Right lobe of liver (tissue), 6 donors: ENCODE measurements around the gene FILIP1L. TPM values are rescaled to one million over a fixed set of nuclear protein-coding genes. Genes with fewer than 3 reads are reported as not detected.

Source experiments
- ATAC-seq, 4 donors: fragments of 200-7000 bp; cut with Tn5 transposase; one replicate each; pipeline ENCODE4 v1.9.1; 2020; ENCODE audit warnings: mild to moderate bottlenecking in 4 of 4, moderate library complexity in 4 of 4
- DNase-seq, 3 donors: peaks; one replicate each; pipeline ENCODE4 v3.0.0-alpha.2; 2020
- H3K27ac ChIP-seq, 3 donors: fragments of 200-600 bp; one replicate each; pipeline ENCODE4 v1.8.0; 2022
- H3K27me3 ChIP-seq, 2 donors: fragments of 200-600 bp; one replicate each; pipeline ENCODE4 v1.8.0; 2022
- H3K36me3 ChIP-seq, 4 donors: fragments of 200-600 bp; sonication (generic) in 1 of 4; one replicate each; pipeline versions ENCODE4 v1.5.1 to v1.8.0; 2017 to 2022; ENCODE audit warnings: control low read depth in 1 of 4
- H3K4me1 ChIP-seq, 4 donors: fragments of 200-600 bp; sonication (generic) in 1 of 4; one replicate each; pipeline versions ENCODE4 v1.5.1 to v1.8.0; 2017 to 2022; ENCODE audit warnings: control low read depth in 1 of 4
- H3K4me3 ChIP-seq, 3 donors: fragments of 200-600 bp; one replicate each; pipeline ENCODE4 v1.8.0; 2022
- H3K9me3 ChIP-seq, 4 donors: fragments of 200-600 bp; sonication (generic) in 1 of 4; one replicate each; pipeline versions ENCODE4 v1.5.1 to v1.8.0; 2017 to 2022; ENCODE audit warnings: control low read depth in 1 of 4
- CTCF ChIP-seq, 4 donors: fragments of 200-600 bp in 3 of 4; fragments of 450-650 bp in 1 of 4; IDR thresholded peaks; one replicate each; pipeline versions ENCODE4 v1.5.1 to v1.8.0; 2016 to 2022; ENCODE audit warnings: antibody characterized with exemption in 4 of 4, mild to moderate bottlenecking in 2 of 4
- POLR2A ChIP-seq: fragments of 450-650 bp; IDR thresholded peaks from one replicate; pipeline ENCODE4 v1.6.1; 2017; ENCODE audit warnings: antibody characterized with exemption, mild to moderate bottlenecking
- WGBS: methylation state at CpG from one replicate; pipeline ENCODE4 v1.1.6; 2018; ENCODE audit warnings: low coverage, low lambda C conversion rate; ENCODE audit not compliant: insufficient coverage; ENCODE audit errors: missing lambda C conversion rate; 5-methylcytosine and 5-hydroxymethylcytosine counted together
- intact Hi-C, 2 donors: fragments of 100-400 bp; cut with DNase I; formaldehyde crosslinking; loops; one replicate each; pipeline versions ENCODE4 v1.11.2 to v1.14.1; 2022
- total RNA-seq, 6 experiments: library from RNA; depleted of rRNA in 2 of 6; stranded (reverse); fragments of >200 nt in 2 of 6; fragmentation: NEBNext Ultra II Directional in 3 of 6; extraction: Animal tissue kit (Norgen Biotek cat#: 25700) in 3 of 6; gene quantifications; one replicate each; pipeline versions ENCODE4 v1.1.0 to v1.2.4, GENCODE V29; 2016 to 2023
- donor health status: DM: no; HTN: yes; CAD: no.
- donor health status: DM: no; HTN: no; CAD: no.
- donor health status: DM: no; HTN: no; CAD: no.
- donor health status: DM: no; HTN: yes; CAD: no.
- donor health status: DM: no; HTN: yes; CAD: no.

The FILIP1L gene
- total RNA-seq, 6 experiments from 2014 or later: 0.97 to 10.8 (median 3.6) TPM

GRCh38 chr3:99980606-99981005, 133.7 kb downstream of the FILIP1L start:
- intact Hi-C loops: no loop called here
- Histone ChIP-seq H3K4me3 (no peak overlapping the region), H3K27ac (no peak overlapping the region), H3K4me1 (no peaks in the 10 kb centered on the region), H3K9me3 (no peaks in the 10 kb centered on the region), H3K27me3 (no peaks in the 10 kb centered on the region), H3K36me3 (no peaks in the 10 kb centered on the region)
- WGBS: 91% methylated on average over 3 of the region's 3 CpGs
- ATAC-seq (no peak), DNase-seq (no peak)
- TF ChIP-seq CTCF (IDR thresholded peaks at IDR 0.05) (no peak), POLR2A (no peak)

DNA sequence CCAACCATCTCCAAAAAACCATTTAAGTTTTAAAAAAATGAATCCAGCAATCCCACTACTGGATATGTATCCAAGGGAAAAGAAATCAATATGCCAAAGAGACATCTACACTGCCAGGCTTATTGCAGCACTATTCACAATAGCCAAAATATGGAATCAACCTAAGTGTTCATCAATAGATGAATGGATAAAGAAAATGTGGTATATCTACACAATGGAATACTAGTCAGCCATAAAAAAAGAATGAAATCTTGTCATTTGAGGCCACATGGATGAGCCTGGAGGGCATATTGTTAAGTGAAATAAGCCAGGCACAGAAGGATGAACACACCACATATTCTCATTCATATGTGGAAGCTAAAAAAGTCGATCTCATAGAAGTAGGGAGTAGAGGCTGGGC, 136.1 kb downstream of the FILIP1L start:
- intact Hi-C loops: no loop called here
- ATAC-seq: no peak
- Histone ChIP-seq H3K9me3 (no peaks in the 10 kb centered on the region), H3K4me1 (no peaks in the 10 kb centered on the region), H3K4me3 (no peak overlapping the region), H3K36me3 (no peaks in the 10 kb centered on the region), H3K27ac (no peak overlapping the region), H3K27me3 (no peaks in the 10 kb centered on the region)
- no peak for TF ChIP-seq POLR2A
- TF ChIP-seq CTCF (IDR thresholded peaks at IDR 0.05): no peak
- WGBS: 100% methylated on average over 1 of the region's 1 CpG
- DNase-seq: no peak

GRCh38 chr3:99976584-99976983, 137.7 kb downstream of the FILIP1L start:
- H3K4me3 ChIP-seq: no peak overlapping the region
- DNase-seq (no peak), ATAC-seq (no peak)
- no peaks in the 10 kb centered on the region for H3K27me3 ChIP-seq
- no peaks in the 10 kb centered on the region for H3K36me3 ChIP-seq
- H3K27ac ChIP-seq: no peak overlapping the region
- no peaks in the 10 kb centered on the region for H3K9me3 ChIP-seq
- TF ChIP-seq POLR2A (no peak), CTCF (IDR thresholded peaks at IDR 0.05) (no peak)
- H3K4me1 ChIP-seq: no peaks in the 10 kb centered on the region
- intact Hi-C loops: no loop called here

DNA sequence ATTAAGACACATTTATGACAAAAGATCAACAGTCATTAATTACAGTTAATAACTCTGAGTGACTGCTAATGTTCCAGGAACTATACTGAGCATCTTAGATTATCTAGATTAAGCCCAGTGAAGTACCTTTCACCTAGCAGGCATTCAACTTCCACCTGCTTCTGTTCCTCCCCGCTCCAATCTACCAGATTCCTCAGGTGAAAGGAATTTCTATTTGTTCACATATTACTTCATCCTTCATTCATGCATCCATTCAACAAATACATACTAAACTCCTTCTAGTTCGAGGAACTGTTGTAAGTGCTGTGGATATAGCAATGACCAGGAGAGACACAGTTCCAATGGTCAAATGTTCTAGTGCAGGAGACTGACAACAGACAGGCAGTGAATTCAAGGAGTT, 139.3 kb downstream of the FILIP1L start:
- DNase-seq: no peak
- no peaks in the 10 kb centered on the region for H3K9me3 ChIP-seq
- 95% methylated on average over 2 of the region's 2 CpGs for WGBS
- H3K27me3 ChIP-seq: no peaks in the 10 kb centered on the region
- H3K4me3 ChIP-seq: no peak overlapping the region
- H3K4me1 ChIP-seq: no peaks in the 10 kb centered on the region
- H3K36me3 ChIP-seq: no peaks in the 10 kb centered on the region
- H3K27ac ChIP-seq: no peak overlapping the region
- no peak for TF ChIP-seq CTCF (IDR thresholded peaks at IDR 0.05)
- TF ChIP-seq POLR2A: no peak
- intact Hi-C loops: no loop called here
- ATAC-seq: no peak

DNA sequence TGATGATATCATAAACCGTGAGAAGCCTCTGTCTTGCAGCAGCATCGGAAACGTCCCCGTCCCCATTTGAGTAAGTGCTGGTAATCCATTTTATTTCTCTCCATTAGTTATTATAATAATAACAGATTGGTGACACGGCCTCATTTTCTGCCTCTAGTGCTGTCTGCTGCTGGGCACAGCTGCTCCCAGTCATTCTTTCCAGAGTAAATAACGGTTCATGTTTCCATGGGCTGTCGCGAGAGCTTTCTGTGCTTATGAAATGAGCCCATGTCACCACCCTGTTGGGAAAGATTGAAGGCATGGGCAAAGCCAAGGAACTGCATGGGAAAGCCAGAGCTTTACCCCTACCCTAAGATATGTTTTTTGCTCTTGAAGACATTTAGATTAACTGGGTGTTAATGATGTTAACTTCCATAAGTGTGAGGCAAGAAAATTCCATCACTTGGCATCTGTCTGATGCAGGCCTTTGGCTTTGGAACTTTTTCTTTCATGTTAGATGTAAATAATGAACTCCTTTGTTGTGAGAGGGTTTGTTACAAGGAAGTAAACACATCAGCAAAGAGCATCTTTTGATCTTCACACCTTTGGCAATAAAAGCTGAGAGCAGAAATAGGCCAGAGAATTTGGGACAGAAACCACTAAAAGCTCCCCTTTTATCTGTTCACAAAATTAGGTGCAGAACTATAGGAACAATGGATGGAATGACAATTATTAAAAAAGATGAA, 141.8 kb downstream of the FILIP1L start:
- ATAC-seq: no peak
- DNase-seq: no peak
- TF ChIP-seq POLR2A: no peak
- TF ChIP-seq CTCF (IDR thresholded peaks at IDR 0.05): no peak
- WGBS: 92% methylated on average over 8 of the region's 8 CpGs
- Histone ChIP-seq H3K27me3 (no peaks in the 10 kb centered on the region), H3K27ac (no peak overlapping the region), H3K4me3 (no peak overlapping the region), H3K4me1 (no peaks in the 10 kb centered on the region), H3K9me3 (no peaks in the 10 kb centered on the region), H3K36me3 (no peaks in the 10 kb centered on the region)
- intact Hi-C loops: no loop called here
